CD4-positive, alpha-beta T cell treated with Interleukin-4 for 4 hours (primary cell): ENCODE measurements around the gene NRXN3.
"Not testable (repeated sequence)": the region's sequence is repeated elsewhere in the genome, so short reads cannot be mapped to it uniquely, and the experiment has no call there.

Experiments
- DNase-seq: peaks from one replicate; pipeline ENCODE4 v3.0.0-alpha.2; 2020

NRXN3 gene

DNA sequence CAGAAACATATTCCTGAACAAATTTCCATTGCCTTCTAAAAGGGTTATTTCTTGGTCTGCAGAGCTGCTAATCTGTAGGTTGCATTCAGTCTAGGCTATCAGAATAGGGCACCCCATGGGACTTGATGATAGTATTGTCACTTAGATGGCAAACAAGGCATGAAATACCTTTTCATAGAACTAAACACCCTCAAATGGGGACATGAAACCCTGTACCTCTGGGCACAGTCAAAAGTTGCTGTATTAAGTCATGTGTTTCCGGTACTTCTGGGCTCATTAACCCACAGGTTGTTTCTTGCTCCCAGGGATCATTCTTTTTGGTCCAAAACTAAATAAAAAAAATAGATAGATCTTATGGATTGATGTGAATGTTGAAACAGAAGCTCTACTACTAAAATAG lies 930.4 kb downstream of the NRXN3 start:
- no peak for DNase-seq

DNA sequence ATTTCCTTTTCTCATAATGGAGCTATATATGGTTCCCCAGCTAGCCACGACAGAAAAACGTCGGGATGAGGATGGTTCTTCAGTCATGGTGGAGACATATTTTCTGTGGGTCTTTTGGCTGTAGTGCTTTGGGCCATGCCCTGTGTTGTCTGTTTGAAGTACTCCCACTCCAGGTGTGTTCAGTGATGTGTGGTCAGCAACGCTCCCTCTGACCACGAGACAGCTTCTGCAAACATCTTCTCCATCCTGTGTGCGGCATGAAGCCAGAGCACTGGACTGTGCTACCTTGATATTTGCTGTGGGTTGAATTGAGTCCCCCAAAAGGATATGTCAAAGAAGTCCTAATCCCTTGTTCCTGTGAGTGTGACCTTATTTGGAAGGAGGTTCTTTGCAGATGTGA lies 931.2 kb downstream of the NRXN3 start:
- DNase-seq: no peak

GRCh38 chr14:79103764-79104163 lies 933.6 kb downstream of the NRXN3 start:
- DNase-seq: no peak

DNA sequence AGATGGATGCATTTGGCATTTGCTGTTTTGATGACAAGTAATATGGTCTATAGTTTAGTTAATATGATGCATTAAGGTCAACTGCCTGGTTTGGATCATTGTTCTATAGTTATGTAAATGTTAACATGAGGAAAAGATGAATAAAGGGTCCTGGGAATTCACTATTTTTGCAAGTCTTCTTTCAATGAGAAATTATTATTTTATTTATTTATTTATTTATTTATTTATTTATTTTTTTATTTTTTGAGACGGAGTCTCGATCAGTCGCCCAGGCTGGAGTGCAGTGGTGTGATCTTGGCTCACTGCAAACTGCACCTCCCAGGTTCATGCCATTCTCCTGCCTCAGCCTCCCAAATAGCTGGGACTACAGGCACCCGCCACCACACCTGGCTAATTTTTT lies 940.4 kb downstream of the NRXN3 start:
- DNase-seq: not testable (repeated sequence)

- DNase-seq: no peak
Observed at GRCh38 chr14:79111987-79112501, 941.9 kb downstream of the NRXN3 start.

DNA sequence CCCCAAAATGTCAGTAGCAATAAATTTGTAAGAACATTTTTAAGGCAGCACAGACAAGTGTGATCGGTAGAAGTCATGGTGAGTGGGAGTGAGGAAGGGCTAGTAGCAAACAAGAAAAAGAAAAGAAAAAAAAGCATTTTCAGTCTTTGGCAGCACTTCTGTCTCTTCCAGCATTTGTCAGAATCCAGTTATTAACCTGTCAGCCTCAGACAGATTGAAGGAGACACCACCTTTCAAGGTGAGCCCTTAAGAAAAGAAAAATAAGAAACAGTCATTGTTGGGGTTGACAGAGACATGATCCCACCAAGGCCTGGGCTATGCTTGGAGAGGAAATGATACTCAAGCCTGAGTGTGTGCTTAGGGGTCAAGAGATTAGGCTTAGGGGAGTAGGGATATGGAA lies 947.4 kb downstream of the NRXN3 start:
- DNase-seq: no peak

GRCh38 chr14:79118291-79118690 lies 948.1 kb downstream of the NRXN3 start:
- no peak for DNase-seq

DNA sequence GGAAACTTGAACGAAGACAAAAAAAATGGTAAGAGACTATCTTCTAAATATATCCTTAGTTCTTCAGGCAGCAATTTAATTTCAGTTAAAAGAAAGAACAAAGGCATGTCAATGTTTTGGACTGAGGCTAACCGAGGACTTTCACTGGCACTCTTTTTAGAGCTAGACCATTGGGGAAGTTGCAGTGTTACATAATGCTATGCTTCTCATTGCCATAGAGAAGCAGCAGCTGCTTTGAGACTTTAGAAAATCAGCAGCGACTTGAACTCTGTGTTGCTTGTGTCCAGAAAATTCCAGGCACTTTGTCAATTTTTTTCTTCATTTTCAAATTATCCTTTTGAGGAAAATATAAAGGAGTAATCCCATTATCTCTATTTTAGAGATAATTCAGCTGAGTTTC lies 964.2 kb downstream of the NRXN3 start:
- DNase-seq: no peak

DNA sequence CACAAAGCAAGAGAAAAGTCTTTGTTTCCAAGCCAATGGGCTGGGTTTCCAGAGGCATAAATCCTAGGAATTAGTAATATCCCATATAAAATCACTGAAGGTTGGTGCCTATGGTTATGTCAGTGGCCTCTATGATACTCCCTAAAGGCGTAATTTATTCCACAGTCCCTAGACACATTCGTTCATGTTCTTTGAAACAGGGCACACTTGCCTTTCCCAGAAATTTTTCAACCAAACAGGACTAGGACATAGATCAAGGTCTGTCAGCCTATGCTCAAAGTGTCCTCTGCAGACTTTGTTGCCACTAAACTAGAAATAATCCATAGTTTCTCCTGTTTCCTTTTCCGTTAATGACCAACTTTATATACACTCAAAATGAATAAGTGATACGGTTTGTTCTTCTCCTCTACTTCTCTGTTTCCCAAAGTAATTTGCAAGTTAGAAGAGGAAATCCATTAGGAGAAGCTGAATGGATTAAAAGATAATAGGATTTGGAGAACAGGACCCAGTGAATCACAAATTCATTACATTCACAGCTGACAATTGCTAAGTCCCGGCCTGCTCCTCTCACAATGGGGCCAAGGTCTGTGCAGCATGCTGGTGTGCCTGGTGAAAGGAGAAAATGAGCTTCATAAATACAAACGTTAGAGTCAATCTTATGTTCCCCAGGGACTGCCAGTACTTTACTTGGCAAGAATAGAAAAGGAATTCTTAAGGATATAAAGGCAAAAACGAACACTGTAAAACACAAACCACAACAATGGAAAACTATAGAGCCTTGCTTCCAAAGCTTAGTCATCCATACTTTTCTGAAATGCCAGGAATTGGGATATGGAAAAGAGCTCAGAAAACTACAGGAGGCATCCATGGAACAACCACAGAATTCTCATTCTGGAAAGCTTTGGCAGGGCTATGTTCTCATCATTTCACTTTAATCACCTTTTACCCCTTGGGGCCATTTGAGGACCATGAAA lies 966.2 kb downstream of the NRXN3 start:
- no peak for DNase-seq

DNA sequence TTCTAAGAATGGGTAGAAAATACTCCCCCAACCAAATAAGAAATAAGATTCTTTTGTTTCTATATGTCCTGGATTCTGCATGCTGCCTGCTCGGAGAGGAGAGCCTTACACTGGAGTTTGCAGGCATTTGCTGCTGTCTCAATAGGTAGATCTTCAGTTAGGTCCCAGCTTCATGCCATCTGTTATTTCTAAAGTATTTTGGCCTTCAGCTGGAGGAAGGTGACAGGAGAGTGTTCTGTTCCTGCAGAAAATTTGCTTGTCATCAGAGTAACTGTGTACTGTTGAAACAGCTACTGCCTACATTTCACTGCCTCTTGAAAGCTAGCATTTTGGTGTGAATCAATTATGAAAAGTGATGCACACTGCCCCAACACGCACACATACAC lies 966.9 kb downstream of the NRXN3 start:
- DNase-seq: no peak

DNA sequence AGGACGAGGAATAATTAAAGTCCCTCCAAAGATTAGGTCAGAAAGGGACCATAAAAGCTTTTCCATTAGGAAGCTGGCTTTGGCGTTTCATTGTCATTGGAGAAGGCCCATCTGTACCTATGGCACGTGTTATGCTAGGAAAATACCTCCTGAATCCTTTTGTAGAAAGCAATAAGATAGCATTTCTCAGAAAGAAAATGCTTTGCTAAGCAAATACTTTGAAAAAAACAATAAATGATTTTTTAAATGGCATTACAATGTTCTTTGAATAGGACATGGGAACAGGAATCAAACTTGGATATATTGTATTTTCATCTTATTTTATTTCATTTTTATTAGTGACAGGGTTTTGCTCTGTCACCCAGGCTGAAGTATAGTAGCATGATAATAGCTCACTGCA lies 967.7 kb downstream of the NRXN3 start:
- no peak for DNase-seq

DNA sequence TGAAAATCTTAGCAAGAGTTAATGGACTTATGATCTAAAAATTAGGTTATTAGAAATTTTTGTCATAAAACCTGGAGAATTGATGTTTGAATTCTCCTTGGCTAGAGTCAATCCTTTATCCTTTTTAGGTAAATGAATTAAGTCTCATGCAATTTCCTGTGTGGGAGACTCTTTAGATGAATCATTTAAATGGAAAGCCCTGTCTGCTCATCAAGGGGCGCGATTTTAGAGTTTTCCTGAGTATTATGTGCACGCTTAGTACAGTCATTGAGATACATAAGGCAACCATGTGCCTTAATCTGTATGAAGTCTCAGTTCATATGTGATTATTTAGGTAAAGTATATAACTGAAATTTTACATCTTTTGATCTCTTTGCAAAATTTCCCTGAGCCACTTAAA lies 974.7 kb downstream of the NRXN3 start:
- DNase-seq: no peak

- DNase-seq: no peak
Observed at GRCh38 chr14:79150226-79150625, 980.1 kb downstream of the NRXN3 start.

- DNase-seq: no peak
Observed at GRCh38 chr14:79157369-79157768, 987.2 kb downstream of the NRXN3 start.

GRCh38 chr14:79161571-79161970 lies 991.4 kb downstream of the NRXN3 start:
- DNase-seq: no peak

DNA sequence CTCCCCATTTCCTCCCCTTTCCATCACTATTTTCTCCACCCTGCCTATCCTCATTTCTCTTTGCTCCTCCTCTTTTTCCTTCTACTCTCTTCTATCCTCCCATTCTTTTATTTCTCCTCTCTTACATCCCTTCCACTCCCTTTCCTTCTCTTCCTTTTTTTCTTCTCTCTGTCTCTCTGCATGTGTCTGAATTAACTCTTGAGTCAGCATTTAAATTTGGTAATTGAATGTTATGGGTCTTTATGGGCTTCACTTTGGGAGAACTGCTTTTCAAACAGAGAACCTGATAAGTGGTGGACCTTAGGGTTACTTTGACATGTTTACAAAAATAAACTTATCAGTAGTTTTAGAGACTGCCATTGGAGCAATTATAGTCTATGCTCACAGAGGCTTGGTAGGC lies 992.7 kb downstream of the NRXN3 start:
- DNase-seq: no peak

DNA sequence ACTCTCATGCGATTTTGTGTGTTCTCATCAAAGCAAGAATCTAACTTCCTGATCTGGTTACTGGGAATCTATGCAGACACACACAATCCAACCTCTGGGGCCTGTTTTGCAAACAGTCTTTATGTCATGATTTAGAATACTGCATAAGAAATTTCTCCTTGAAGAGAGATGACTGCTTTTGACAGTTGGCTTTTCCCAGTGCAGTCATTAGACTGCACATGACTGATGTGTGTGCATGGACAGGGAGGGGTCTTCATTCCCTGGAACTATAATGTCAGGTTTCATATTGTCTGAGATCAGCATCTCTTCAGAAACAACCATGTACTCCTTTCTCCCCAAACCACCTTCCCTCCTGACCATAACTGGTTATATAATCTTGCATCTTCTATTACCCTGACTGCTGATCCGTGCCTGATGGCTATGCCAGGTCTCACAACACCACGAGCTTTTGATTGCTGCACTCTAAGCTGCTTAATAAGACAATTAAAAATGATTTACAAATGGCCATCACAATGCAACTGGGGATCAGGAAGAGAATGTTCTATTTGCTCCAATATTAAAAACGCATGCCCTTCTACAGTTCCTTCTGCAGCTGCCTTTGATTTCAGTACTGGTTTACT lies 995.4 kb downstream of the NRXN3 start:
- DNase-seq: no peak

GRCh38 chr14:79166171-79166570 lies 996.0 kb downstream of the NRXN3 start:
- DNase-seq: no peak

DNA sequence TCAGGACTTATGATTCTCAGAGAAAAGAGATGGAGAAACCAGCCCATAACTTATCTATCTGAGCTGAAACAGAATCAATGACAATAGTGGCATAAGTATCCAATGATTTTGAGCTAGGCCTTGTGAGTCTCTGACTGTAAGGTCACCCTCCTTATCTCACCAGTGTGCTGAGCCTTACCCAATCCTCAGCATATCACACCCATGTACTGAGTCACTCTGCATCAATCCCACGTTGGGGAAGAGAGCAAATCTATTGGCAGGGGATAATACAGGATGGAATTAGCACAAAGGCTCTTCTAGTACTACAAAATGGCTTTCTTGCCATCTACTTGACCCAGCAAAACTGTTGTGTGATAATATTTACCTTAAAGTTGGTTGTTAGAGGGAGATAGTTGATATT lies 997.8 kb downstream of the NRXN3 start:
- DNase-seq: no peak

DNA sequence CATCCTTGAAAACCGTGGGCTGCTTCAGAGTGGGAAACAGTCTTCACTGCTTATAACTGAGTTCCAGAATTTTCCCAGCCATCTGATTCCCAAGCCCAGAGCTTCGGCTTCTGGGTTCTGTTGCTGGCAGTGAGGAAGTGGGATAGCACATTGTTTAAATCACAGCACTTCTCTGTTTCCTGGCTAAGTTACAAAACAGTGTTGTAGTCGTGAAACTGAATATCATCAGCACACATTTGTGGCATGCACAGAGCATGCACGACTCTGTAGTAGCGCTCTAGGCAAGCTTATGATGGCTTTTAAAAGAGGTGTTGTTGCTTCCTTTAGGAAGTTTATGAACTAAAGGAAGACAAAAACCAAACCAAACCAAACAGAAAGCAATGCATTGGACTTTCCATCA lies 1005.5 kb downstream of the NRXN3 start:
- no peak for DNase-seq

- DNase-seq: no peak
Observed at GRCh38 chr14:79177106-79177505, 1006.9 kb downstream of the NRXN3 start.

GRCh38 chr14:79178719-79179118 lies 1008.5 kb downstream of the NRXN3 start:
- no peak for DNase-seq

GRCh38 chr14:79179985-79180384 lies 1009.8 kb downstream of the NRXN3 start:
- no peak for DNase-seq

DNA sequence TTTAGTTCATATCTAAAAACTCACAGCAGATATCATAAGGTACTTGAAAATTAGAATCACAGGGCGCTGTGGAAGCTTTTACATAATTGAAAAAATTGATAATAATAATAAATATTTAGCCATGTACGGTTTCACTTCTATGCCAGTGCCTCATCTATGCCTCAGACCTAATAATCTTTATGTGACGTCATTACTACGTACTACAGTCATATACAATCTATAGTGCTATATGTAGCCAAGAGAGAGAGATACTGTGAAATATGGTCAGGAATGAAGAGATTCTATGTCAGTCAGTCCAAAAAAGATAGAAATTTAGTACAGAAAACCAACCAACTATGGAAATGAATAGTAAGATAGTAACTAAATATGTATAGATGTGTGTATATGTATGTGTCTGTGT lies 1010.5 kb downstream of the NRXN3 start:
- DNase-seq: no peak
